GM06990 (cell line): ENCODE data around the gene TCEANC.
A peak's percentile ranks its signal among the peaks of the same experiment; 100 is the strongest.
"Not testable (repeated sequence)": the region's sequence is repeated elsewhere in the genome, so short reads cannot be mapped to it uniquely, and the experiment has no call there.

Experiments used
- DNase-seq: peaks from one replicate; pipeline ENCODE4 v3.0.0-alpha.2; 2011; ENCODE audit not compliant: insufficient read length; ENCODE audit errors: extremely low read depth
- H3K27me3 ChIP-seq: replicated peaks from 2 replicates; pipeline ENCODE4 v1.6.0; 2011; ENCODE audit warnings: low read length; ENCODE audit not compliant: control insufficient read depth, insufficient read depth
- H3K36me3 ChIP-seq: 2 replicates; pipeline ENCODE4 v1.5.1; 2011; ENCODE audit warnings: low read length; ENCODE audit not compliant: control insufficient read depth, insufficient read depth
- H3K4me3 ChIP-seq: replicated peaks from 2 replicates; pipeline ENCODE4 v1.5.1; 2011; ENCODE audit warnings: low read depth, mild to moderate bottlenecking, control low read depth, low read length
- CTCF ChIP-seq: IDR thresholded peaks from 2 replicates; pipeline ENCODE4 v1.5.1; 2011; ENCODE audit warnings: low read length, control low read depth, mild to moderate bottlenecking, inconsistent platforms; ENCODE audit not compliant: insufficient read depth, poor library complexity, severe bottlenecking

Gene TCEANC

GRCh38 chrX:13661735-13662288, 8.9 kb downstream of the TCEANC start:
- Histone ChIP-seq H3K36me3 (no peaks in the 10 kb centered on the region), H3K27me3 (no peaks in the 10 kb centered on the region), H3K4me3 (peak overlapping the region; percentile 21)
- DNase-seq: no peak
- no peak for TF ChIP-seq CTCF

- Histone ChIP-seq H3K27me3 (no peaks in the 10 kb centered on the region), H3K36me3 (no peaks in the 10 kb centered on the region), H3K4me3 (peak overlapping the region; percentile 21)
- DNase-seq: no peak
- TF ChIP-seq CTCF: no peak
These were observed 9.4 kb downstream of the TCEANC start for GRCh38 chrX:13662355-13662791.

- no peaks in the 10 kb centered on the region for H3K36me3 ChIP-seq
- no peaks in the 10 kb centered on the region for H3K27me3 ChIP-seq
- no peak for TF ChIP-seq CTCF
- DNase-seq: no peak
- H3K4me3 ChIP-seq: no peak overlapping the region
These were observed 11.1 kb downstream of the TCEANC start for GRCh38 chrX:13664020-13664419.

- no peak for TF ChIP-seq CTCF
- Histone ChIP-seq H3K36me3 (no peaks in the 10 kb centered on the region), H3K4me3 (no peak overlapping the region), H3K27me3 (no peaks in the 10 kb centered on the region)
- DNase-seq: no peak
These were observed 13.9 kb downstream of the TCEANC start for GRCh38 chrX:13666836-13667235.

GRCh38 chrX:13667919-13668318, 15.0 kb downstream of the TCEANC start:
- no peak overlapping the region for H3K4me3 ChIP-seq
- H3K27me3 ChIP-seq: no peaks in the 10 kb centered on the region
- no peak for TF ChIP-seq CTCF
- H3K36me3 ChIP-seq: no peaks in the 10 kb centered on the region
- no peak for DNase-seq

GRCh38 chrX:13669246-13669737, 16.4 kb downstream of the TCEANC start:
- no peak for TF ChIP-seq CTCF
- Histone ChIP-seq H3K27me3 (no peaks in the 10 kb centered on the region), H3K36me3 (no peaks in the 10 kb centered on the region), H3K4me3 (peak overlapping the region; percentile 23)
- DNase-seq: peak; percentile 73

GRCh38 chrX:13669755-13670154, 16.8 kb downstream of the TCEANC start:
- DNase-seq, H3K27me3 ChIP-seq, H3K36me3 ChIP-seq: not testable (repeated sequence)
- H3K4me3 ChIP-seq: peak overlapping the region; percentile 15
